Stimulated activated CD8-positive, alpha-beta memory T cell treated with anti-CD3 and anti-CD28 coated beads, Interleukin-15, amount 100 ng/mL, for 1 hour (primary cell): ENCODE results near the gene CD96.
"Not testable (repeated sequence)": the region's sequence is repeated elsewhere in the genome, so short reads cannot be mapped to it uniquely, and the experiment has no call there.

ENCODE experiments used
- DNase-seq: peaks from one replicate; pipeline ENCODE4 v3.0.0-alpha.2; 2020; ENCODE audit warnings: low read depth

CD96 gene

GRCh38 chr3:111541911-111542483, at the start of gene CD96:
CD96 (plus strand) TSS chr3:111542197; CDS start chr3:111542249, 52 bp downstream.
- DNase-seq = peak; percentile 45

GRCh38 chr3:111493276-111493675, 48.7 kb upstream of the CD96 start:
- no peak for DNase-seq

- DNase-seq = no peak
These were observed 45.0 kb upstream of the CD96 start for GRCh38 chr3:111496894-111497559.

- no peak for DNase-seq
These were observed 44.0 kb upstream of the CD96 start for GRCh38 chr3:111498022-111498421.

GRCh38 chr3:111506435-111506834, 35.6 kb upstream of the CD96 start:
- no peak for DNase-seq

GRCh38 chr3:111509308-111509707, 32.7 kb upstream of the CD96 start:
- no peak for DNase-seq

- DNase-seq = no peak
These were observed 24.2 kb upstream of the CD96 start for GRCh38 chr3:111517801-111518200.

- DNase-seq = no peak
These were observed 22.7 kb upstream of the CD96 start for GRCh38 chr3:111519178-111519855.

- DNase-seq = no peak
These were observed 20.1 kb upstream of the CD96 start for GRCh38 chr3:111521891-111522290.

- not testable (repeated sequence) for DNase-seq
These were observed 17.5 kb upstream of the CD96 start for GRCh38 chr3:111524486-111524885.

GRCh38 chr3:111531446-111531845, 10.6 kb upstream of the CD96 start:
- no peak for DNase-seq

GRCh38 chr3:111534701-111535100, 7.3 kb upstream of the CD96 start:
- no peak for DNase-seq

- no peak for DNase-seq
These were observed 3.9 kb upstream of the CD96 start for GRCh38 chr3:111538111-111538510.

GRCh38 chr3:111538681-111539083, 3.3 kb upstream of the CD96 start:
- no peak for DNase-seq

- peak; percentile 52 for DNase-seq
These were observed 2.4 kb upstream of the CD96 start for GRCh38 chr3:111539351-111540331.

- DNase-seq = no peak
These were observed 606 bp upstream of the CD96 start for GRCh38 chr3:111541391-111541790.

- DNase-seq = no peak
These were observed 759 bp downstream of the CD96 start for GRCh38 chr3:111542611-111543300.

- no peak for DNase-seq
These were observed 3.4 kb downstream of the CD96 start for GRCh38 chr3:111545349-111545748.

- no peak for DNase-seq
These were observed 5.6 kb downstream of the CD96 start for GRCh38 chr3:111547631-111548030.

- no peak for DNase-seq
These were observed 6.1 kb downstream of the CD96 start for GRCh38 chr3:111548092-111548491.

GRCh38 chr3:111548756-111549155, 6.8 kb downstream of the CD96 start:
- DNase-seq = no peak

- not testable (repeated sequence) for DNase-seq
These were observed 19.9 kb downstream of the CD96 start for GRCh38 chr3:111561902-111562301.
